ENCODE results near the gene GRIK3.

Gene GRIK3

DNA sequence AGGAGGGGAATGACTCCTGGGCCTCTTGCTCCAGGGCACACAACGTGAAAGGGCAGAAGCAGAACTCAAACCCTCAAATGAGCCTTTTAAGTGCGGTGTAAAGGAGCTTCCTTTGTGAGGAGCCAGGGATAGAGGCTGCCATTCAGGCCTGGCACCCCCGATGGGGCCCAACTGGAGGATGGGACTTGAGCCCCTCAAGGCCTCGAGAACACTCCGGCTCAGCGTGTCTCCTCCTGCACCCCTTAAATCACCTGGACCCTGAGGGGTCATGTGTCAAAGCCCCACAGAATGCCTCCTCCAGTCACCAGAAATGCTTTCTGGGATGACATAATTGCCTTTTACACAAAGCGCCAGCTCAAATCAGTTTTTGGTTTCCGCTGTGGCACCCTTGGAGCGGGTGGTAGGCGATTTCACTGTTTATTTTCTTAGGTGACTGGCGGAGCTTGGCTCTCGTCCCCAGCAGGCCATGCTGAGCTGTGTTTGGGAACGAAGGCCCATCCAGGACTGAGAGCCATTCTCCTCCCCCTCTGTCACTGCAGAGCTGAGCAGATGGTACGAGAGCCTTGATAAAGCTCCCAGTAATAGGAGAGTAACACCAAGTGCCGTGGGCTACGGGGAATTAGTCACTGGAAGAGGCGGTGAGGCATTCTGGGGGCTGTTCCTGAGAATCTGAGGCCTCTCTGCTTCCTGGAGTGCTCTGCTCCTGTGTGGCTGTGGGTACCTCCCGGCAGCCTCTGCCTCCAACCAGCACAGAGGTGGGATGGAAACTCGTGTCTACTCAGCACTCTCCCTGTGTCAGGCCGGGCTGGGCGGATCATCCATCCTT lies 163.0 kb downstream of the GRIK3 start:
- no peak for DNase-seq

DNA sequence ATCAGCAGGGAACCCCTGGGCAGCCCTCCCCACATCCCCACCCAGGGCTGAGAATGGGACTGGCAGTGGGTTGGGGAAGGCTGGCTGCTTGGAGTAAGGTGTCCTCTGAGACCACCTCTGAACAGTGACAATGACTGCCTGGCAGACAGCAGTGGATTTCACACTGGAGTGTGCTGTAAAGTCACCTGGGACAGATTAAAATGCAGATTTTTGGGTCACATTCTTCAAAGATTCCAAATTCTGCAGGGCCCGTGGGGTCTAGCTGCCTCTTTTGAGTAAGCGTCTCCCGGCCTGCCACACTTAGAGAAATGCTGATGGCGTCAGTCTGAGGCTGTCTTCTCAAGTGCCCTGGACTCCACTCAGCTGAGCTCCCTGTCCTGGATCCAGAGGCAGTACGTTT lies 164.5 kb downstream of the GRIK3 start:
- DNase-seq = no peak

DNA sequence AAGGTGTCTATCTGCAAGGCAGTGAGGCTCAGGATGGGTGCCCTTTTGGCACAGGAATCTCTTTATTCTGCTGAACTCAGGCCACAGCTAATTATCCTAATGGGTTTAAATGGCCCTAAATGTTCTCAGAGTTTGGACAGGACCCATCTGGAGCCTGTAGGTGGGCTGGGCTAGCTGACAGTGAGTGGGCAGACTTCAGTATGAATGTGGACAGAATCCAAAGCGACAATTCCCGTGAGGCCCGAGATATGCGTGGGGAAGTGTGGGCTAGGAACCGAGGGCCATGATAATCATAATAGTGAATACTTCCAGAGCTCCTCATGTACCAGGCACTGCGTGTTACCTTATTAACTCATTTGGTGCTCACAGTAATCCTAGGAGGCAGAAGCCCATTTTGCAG lies 165.3 kb downstream of the GRIK3 start:
- DNase-seq = no peak

DNA sequence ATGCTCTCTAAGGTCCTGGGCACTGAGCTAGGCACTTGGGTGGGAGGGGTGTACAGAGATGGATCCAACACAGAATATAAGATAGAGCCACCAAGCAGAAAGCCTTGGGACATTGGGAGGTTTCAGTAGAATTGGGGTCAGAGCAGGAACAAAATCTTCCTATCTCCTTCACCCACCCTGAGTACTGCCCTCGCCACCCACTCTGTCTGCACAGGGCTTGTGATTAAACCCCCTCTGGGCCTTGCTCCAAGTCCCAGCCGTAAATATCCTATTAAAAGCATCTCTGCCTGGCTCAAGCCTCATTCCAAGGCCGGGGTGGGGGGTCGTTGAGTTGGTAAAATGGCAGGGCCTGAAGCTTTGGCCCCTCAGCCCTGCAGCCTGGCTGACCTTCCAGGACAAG lies 166.7 kb downstream of the GRIK3 start:
- DNase-seq = no peak

DNA sequence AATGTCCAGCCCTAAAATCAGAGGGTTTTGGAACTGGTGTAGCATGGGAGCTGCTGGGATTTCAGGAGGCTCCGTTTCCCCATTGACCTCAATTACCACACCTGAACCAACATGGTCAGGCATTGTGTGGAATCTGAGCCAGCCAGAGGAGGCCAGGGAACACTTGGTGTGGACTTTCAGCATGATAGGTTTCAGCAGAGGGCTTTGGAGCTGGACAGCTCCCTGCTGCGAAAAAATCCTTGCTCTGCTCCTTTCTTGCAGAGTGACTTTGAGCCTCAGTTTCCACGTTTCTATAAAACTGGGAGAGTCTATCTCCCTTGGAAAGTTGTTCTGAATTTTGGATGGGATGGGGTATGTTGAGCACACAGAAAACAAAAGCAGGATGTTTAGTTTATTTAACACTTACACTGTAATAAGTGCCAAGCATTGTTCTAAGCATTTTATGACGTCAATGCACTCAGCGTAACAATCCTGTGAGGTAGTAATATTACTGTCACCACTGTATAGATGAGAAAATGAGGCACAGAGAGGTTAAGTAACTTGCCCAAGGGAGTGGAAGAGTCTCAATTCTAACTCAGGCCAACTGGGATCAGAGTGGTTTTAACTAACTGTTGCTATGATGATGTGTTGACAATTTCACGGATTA lies 168.0 kb downstream of the GRIK3 start:
- no peak for DNase-seq

DNA sequence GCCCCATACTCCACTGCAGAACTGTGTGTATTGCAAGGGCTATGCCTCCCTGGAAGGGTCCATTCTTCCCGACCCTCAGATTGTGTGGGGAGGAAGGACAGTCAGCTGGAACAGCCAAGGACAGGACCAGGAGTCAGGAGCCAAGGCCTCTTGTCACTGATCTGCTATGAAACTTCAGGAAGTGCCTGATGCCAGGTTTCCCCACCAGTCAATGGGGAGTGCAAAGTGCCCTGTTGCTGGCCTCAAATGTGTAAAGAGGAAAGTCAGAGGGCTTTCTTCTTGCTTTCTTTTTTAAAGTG lies 168.8 kb downstream of the GRIK3 start:
- DNase-seq = no peak

DNA sequence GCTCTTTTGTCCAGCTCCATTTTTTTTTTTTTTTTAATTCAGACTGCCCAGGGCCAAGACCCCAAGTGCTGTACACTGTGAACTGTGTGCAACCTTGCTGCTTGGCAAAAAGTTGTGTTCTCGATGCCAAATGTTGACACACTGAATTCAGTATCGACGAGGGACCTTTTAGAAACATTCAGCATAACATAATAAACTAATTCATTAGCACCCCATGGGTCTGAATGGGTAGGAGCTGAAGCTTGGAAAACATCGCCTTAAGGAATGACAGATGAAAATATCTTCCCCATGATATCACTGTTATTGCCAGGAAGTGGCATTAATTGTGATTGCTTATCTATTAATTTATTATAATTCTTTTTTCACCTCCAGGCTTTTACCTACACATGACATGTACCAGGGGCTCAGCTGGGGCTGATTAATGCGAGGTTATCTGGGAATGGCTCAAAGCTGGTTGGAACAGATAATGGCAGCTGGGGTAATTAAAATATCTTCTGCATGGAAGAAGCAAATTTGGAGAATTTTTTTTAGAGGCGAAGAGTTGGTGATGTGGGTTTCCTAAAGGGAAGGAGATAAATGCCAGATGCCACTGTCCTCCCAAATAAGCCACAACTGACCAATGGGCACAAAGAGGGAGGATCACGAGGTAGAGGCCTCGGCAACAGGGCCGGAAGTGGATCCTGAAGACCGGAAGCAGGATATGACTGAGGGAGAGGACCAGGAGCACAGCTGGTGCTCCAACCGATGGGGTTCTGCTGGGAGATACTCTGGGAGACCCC lies 169.3 kb downstream of the GRIK3 start:
- no peak for DNase-seq

DNA sequence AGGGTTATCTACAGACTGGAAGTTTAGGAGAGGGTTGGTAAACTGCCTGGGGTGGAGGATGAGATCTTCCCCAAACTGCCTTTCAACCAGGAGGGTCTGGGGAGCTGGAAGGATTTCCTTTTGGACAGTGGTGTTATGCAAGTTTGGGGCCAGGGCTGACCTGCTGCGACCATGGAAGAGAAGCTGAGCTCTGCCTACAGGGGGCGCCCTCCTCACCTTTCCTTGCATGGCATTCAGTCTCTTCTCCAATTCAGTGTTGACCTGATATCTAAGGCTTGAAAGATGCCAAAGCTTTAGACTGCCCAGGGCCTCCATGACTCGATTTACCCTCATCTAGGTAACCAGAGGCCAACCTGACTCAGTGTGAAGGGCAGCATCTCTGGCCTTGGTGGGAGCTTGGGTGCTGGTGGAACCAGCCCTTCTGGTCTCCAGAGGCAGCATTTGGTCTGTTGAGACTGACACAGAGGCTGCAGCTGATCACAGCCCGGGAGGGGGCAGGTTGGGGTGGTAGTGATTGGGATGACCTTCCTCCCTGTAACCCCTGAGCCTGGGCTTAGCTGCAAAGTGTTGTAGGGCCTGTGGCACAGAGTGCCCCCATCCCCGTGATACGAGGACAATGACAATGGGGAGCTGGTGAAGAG lies 170.0 kb downstream of the GRIK3 start:
- DNase-seq = no peak

DNA sequence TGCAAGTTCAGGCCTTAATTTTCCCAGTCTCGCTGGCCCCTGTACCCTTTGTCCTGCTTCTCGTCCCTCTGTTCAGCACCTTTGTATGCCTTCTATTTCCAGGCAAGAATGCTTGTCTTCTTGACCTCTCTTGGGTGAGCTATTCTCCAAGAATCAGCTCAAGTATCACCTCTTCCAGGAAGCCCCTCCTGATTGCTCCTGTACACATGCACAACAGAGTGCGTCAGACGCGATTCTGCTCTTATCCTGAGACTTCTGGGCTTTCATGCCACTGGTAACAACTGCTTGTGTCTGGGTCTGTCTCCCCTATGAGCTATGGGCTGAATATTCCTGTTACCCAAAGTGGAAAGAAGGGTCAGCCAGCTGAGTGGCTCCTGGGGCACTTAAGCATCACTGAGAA lies 170.8 kb downstream of the GRIK3 start:
- DNase-seq = no peak

DNA sequence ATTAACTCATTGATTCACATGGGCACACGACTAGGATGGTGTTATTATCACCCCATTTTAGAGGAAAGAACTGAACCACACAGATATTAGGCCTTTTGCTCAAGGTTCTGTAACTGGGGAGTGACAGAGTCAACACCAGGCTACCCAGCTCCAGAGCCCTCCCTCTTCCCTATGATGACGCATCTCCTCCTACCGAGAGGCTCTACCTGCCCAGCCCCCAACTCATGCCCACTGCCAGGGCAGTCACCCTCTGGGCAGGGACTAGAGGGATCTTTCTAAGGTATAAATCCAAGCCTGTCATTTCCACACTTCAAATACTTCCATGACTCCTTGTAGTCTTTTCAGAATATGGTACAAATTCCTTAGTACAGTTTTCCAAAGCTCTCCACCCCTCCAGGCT lies 171.3 kb downstream of the GRIK3 start:
- no peak for DNase-seq

DNA sequence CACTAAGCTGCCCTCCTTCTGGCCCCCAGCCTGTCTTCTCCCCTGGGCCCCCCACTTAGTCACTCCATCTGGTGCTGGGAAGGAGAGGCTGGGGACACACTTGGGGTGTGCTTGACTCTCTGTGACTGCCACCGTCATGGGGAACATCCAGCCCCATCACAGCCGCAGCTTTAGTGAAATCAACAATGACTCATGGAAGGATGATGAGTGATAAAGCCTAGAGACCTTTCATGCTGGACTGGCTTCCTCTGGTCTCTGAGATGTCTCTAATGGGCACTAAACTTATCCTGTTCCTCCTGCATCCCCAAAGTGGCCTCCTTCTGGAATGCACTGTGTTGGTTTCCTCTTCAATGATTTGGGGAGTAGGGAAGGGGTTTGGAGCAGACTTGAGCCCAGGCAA lies 172.9 kb downstream of the GRIK3 start:
- no peak for DNase-seq

DNA sequence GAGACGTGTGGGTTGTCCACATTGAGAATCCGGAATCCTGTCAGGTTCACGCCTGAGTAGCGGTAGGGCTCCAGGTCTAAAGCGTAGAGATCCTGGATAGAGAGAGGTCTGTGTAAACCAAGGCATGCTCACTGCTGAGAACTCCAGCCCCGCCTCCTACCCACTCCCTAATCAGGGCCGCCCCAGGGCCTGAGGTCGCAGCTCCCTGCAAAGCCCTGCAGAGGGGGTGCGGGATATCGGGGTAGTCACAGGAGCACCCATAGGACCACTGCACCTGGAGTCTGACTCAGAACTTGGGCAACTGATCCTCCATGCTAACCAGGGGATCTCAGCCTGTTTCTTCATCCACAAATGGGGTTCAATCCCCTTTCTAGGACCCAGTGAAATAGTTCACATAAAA lies 174.4 kb downstream of the GRIK3 start:
- no peak for DNase-seq

DNA sequence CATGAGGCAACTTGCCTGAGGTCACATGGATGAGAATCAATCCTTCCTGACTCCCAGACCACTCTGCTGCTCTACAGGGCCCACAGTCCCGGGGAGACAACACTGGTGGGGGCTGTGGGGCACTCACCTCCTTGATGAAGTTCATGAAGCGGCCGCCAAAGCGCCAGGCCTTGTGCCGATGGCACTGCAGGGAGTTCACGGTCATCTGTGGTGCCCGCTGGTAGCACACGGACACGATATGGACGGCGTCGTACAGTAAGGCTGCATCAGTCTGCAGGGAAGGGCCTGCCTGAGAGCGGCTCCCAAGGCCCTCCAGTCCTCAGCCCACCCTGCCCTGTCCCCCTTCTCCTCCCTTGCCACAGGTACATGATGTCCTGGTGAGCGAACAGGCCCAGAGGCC lies 175.3 kb downstream of the GRIK3 start:
- no peak for DNase-seq

DNA sequence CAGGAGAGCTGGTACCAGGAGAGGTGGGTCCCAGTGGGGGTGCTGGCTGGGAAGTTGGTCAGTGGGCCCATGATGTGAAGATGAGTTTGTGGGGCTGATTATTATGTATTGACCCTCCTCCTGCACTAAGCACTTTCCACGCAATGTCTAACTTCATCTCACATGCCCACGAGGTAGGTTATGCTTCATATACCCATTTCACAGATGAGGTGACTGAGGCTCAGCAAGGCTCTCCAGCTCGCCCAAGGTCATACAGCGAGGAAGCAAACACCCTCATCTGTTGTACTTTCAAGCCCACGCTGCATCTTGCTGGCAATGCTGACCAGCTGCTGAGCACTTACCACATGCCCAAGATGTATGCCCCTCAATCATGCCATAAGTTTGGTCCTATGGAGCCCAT lies 175.8 kb downstream of the GRIK3 start:
- DNase-seq = no peak

DNA sequence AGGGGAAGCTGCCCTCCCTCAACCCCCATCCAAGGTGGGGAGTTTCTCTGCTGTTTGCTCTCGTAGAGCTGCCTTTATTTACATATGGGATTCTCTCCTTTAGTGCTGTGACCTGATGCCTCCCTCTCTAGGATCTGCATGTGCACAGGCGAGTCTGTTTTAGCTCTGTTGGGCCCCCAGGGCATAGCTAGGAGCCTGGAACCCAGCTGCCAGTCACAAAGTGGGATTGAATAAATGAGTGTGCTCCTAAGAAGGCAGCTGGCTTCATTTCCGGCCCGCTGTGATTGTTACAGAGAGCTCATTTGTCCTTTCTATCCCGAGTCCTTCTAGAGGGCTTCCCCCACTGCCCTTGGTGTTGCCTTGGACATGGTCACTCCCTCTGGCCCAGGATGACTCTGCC lies 176.6 kb downstream of the GRIK3 start:
- DNase-seq = no peak

DNA sequence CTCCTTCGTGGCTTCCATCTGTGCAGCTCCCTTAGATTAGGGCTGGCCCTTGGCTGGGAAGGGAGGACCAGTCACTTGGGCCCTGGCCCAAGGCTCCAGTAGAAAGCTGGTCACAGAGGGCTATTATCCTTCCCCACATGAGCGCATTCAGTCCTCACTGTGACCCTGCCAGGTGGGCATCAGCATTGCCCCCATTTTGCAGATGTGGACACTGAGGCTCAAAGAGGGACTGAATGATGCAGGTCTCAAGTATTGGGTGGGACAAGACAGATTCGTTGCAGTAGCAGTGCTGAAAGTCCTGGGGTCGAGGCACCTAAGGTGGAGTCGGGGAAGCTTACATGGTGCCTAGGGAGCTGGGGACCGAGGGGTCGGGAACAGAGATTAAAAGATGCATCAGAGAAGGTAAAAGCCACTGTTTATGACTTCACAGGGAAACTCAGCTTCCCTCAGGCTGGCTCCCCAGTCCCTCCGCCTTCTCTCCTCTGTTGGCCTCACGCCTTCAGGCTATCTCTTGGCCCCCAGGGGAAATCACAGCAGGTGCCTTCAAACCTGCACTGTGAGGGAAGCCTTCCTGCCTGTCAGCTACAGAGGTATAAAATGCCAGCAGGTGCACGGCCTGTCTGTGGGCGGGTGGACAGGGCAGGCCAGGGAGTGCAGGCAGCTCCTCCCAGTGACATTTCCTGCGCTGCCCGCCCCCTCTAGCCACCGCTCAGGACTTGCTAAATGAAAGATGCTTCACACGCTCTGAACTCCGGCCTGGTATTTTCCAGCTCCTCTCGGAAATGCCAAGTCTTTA lies 178.4 kb downstream of the GRIK3 start:
- no peak for DNase-seq

DNA sequence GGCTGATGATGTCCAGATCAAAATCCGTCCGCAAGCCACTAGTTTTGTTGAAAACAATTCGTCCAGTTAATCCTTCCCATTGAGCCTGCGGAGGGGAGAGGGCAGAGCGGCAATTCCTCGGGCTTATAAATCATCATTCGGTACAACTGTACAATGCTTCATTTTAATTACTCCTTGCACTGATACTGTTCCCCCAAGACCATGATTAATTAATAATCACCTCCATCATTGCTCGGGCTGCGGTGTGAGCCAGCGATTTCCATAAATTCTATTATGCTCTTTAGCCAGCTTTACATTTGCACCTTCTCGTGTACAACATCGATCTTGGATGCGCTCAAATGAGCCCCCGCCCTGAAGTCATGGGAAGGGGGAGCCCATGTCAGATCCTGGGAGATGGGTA lies 180.7 kb downstream of the GRIK3 start:
- no peak for DNase-seq

DNA sequence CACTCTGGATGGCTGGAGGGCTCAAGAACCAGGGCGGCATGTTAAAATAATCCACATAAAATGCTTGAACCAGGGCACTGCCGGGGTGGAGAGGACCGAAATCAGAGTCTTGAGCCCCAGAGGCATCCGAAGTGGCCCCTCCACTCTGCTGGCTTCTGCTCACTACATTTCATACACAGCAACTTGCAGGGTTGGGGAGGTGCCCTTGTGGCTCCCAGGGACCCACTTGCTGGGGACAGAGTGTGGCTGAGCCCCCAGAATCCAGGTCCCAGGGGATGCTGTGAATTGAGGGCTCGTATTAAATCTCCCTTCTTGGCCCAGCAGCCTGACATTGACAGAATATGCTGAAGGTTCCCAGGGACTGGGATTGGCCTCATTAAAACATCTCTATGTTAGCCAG lies 181.7 kb downstream of the GRIK3 start:
- no peak for DNase-seq

DNA sequence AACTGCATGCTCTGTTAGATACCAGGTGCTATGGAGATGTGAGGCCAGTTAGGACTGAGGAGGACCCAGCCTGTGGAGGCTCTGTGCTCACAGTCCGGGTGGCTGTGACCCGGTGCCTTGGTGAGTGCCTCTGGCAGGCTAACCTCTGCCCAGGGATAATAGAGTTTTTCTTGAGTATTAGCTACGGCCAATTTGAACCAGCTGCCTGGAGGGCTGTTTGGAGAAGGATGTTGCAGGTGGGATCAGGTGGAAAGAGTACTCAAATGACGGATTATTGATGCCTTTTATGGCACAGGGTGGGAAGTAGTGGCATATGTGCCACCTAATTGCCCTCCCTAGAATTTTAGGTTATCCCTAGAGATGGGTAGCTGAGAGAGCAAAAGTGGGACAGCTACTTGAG lies 182.7 kb downstream of the GRIK3 start:
- DNase-seq = no peak

DNA sequence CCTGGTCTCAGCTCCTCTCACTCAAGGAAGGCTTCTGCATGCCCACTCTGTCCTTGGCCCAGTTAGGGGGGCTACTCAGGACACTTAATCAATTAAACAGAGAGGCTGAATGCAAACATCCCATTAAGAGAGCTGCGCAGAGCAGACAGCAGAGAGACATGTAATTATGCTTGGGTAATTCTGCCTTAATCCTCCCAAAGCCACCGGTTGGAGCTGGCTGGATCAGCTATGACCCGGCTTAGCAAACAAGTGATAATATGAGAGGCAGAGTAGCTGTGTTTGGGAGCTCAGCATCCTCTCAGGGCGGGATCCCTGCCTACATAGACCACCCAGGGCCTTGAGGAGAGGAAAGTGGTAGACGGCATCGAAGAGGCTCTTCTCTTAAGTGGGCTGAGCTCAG lies 183.2 kb downstream of the GRIK3 start:
- DNase-seq = no peak

DNA sequence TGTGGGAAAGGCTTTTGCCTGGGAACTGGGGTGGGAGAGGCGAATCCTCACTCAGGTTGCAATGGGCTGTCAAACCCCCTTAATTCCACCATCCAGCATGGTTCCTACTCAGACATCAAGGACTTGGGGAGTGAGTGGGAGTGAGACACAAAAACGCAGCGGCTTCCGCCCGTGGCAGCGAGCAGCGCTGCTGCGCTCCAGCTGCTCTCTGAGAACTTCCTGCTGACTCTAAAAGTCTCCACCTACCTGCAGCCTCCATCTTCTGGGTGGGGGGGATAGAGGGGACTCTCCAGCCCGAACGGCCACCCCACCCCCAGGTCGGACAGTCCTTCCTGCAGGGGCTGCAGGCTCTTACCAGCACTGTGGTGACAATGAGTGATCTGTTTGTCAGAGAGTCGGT lies 184.4 kb downstream of the GRIK3 start:
- DNase-seq = no peak

DNA sequence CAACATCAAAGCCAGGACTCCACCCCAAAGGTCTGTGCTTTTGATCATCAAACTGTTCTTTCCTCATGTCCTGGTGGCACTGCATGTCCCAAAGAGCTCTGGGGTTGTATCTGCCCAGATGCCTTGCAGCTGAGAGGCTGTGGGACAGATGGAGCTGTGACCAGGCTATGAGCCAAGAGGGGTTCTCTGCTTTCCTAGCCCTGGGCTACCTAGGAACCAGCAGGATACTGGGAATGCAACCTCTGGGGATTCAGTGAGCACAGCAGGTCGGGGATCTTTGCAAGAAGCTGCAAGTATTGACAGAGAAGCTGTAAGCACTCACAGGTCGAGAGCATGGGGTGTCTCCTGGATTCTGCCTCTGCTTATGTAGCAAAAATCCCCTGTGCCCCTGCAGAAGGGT lies 186.6 kb downstream of the GRIK3 start:
- no peak for DNase-seq

DNA sequence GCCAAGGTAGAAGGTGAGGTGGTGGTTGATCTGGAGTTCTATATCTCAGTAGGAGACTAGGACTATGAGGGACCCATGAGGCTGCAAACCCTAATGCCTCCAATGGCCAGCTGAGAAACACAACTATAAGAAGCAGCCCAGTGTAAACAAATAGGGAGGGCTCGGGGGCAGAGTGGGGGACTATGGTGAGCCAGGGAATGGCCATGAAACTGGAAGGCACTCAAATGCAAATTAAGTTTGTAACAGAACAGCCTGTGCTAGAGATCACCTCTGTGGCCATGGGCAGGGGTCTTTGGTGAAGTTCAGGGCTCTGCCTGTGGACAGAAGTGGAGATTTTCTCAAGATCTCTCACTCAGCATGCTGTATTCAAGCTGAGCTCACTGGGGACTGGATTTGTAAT lies 187.1 kb downstream of the GRIK3 start:
- DNase-seq = no peak

Measured in amniotic stem cell (primary cell).